HG02588 (cell line): ENCODE measurements around the gene DPP10.

Experiments
- ATAC-seq: cut with Tn5 transposase; IDR thresholded peaks from one replicate; pipeline ENCODE4 v1.9.1; 2021; ENCODE audit warnings: mild to moderate bottlenecking, moderate library complexity; ENCODE audit not compliant: unreplicated experiment

DPP10 gene

GRCh38 chr2:115634578-115634977 lies 1192.1 kb downstream of the DPP10 start:
- ATAC-seq = no peak

GRCh38 chr2:115635430-115635829 lies 1193.0 kb downstream of the DPP10 start:
- ATAC-seq = no peak

GRCh38 chr2:115649731-115650130 lies 1207.3 kb downstream of the DPP10 start:
- ATAC-seq = no peak

GRCh38 chr2:115650827-115651226 lies 1208.4 kb downstream of the DPP10 start:
- ATAC-seq = no peak

- no peak for ATAC-seq
These were observed 1210.2 kb downstream of the DPP10 start for GRCh38 chr2:115652652-115653051.

GRCh38 chr2:115654362-115654761 lies 1211.9 kb downstream of the DPP10 start:
- ATAC-seq = no peak

- no peak for ATAC-seq
These were observed 1235.7 kb downstream of the DPP10 start for GRCh38 chr2:115678129-115678528.

GRCh38 chr2:115684345-115684744 lies 1241.9 kb downstream of the DPP10 start:
- no peak for ATAC-seq

- ATAC-seq = no peak
These were observed 1249.0 kb downstream of the DPP10 start for GRCh38 chr2:115691409-115691808.

- no peak for ATAC-seq
These were observed 1252.2 kb downstream of the DPP10 start for GRCh38 chr2:115694651-115695050.

GRCh38 chr2:115733190-115733775 lies 1290.8 kb downstream of the DPP10 start:
- no peak for ATAC-seq

GRCh38 chr2:115738111-115738510 lies 1295.7 kb downstream of the DPP10 start:
- ATAC-seq = no peak

- ATAC-seq = no peak
These were observed 1297.1 kb downstream of the DPP10 start for GRCh38 chr2:115739574-115739973.

- ATAC-seq = no peak
These were observed 1303.7 kb downstream of the DPP10 start for GRCh38 chr2:115746151-115746550.

- ATAC-seq = no peak
These were observed 1314.8 kb downstream of the DPP10 start for GRCh38 chr2:115757286-115757685.

GRCh38 chr2:115763601-115764000 lies 1321.2 kb downstream of the DPP10 start:
- ATAC-seq = no peak

- ATAC-seq = no peak
These were observed 1329.1 kb downstream of the DPP10 start for GRCh38 chr2:115771516-115771915.

GRCh38 chr2:115774361-115774760 lies 1331.9 kb downstream of the DPP10 start:
- ATAC-seq = no peak

GRCh38 chr2:115779085-115779632 lies 1336.7 kb downstream of the DPP10 start:
- no peak for ATAC-seq

- no peak for ATAC-seq
These were observed 1339.8 kb downstream of the DPP10 start for GRCh38 chr2:115782286-115782685.

- ATAC-seq = no peak
These were observed 1353.6 kb downstream of the DPP10 start for GRCh38 chr2:115796078-115796477.

GRCh38 chr2:115807276-115807675 lies 1364.8 kb downstream of the DPP10 start:
- no peak for ATAC-seq

GRCh38 chr2:115825912-115826311 lies 1383.5 kb downstream of the DPP10 start:
- no peak for ATAC-seq
